Endodermal cell (in vitro differentiated cells): ENCODE measurements around the gene SRRM4. TPM values are rescaled to one million over a fixed set of nuclear protein-coding genes. Genes with fewer than 3 reads are reported as not detected.
A peak's percentile ranks its signal among the peaks of the same experiment; 100 is the strongest.

Experiments used
- DNase-seq: peaks from one replicate; pipeline ENCODE4 v3.0.0-alpha.2; 2017
- H3K27ac ChIP-seq: 2 replicates; pipeline ENCODE4 v1.5.1; 2013; ENCODE audit warnings: mild to moderate bottlenecking, low read depth, low read length, moderate library complexity
- H3K27me3 ChIP-seq: 2 replicates; pipeline ENCODE4 v1.6.1; 2013; ENCODE audit warnings: mild to moderate bottlenecking, low read length, moderate library complexity; ENCODE audit not compliant: insufficient read depth, control insufficient read depth, poor library complexity, severe bottlenecking
- H3K36me3 ChIP-seq: 2 replicates; pipeline ENCODE4 v1.7.0; 2013; ENCODE audit warnings: mild to moderate bottlenecking, low read length, moderate library complexity; ENCODE audit not compliant: control insufficient read depth, insufficient read depth
- H3K4me1 ChIP-seq: one replicate; pipeline ENCODE4 v1.7.0; 2013; ENCODE audit warnings: low read length; ENCODE audit not compliant: control insufficient read depth, insufficient read depth
- H3K4me3 ChIP-seq: 2 replicates; pipeline ENCODE4 v1.5.1; 2013; ENCODE audit warnings: mild to moderate bottlenecking, low read length, moderate library complexity
- H3K9ac ChIP-seq: 2 replicates; pipeline ENCODE4 v1.6.1; 2013; ENCODE audit warnings: mild to moderate bottlenecking, low read length, moderate library complexity; ENCODE audit not compliant: poor library complexity, severe bottlenecking; ENCODE audit errors: extremely low read depth
- H3K9me3 ChIP-seq: 2 replicates; pipeline ENCODE4 v1.6.1; 2013; ENCODE audit warnings: mild to moderate bottlenecking, low read length, moderate library complexity; ENCODE audit not compliant: control insufficient read depth
- H3K27ac Mint-ChIP-seq: 2 replicates; pipeline ENCODE4 v1.8.0; 2020; ENCODE audit warnings: mixed read lengths
- H3K27me3 Mint-ChIP-seq: 2 replicates; pipeline ENCODE4 v1.8.0; 2021; ENCODE audit warnings: mild to moderate bottlenecking, mixed read lengths; ENCODE audit not compliant: insufficient read depth
- H3K36me3 Mint-ChIP-seq: 2 replicates; pipeline ENCODE4 v1.8.0; 2020; ENCODE audit warnings: low read depth, mixed read lengths
- H3K4me1 Mint-ChIP-seq: 2 replicates; pipeline ENCODE4 v1.8.0; 2020; ENCODE audit warnings: mixed read lengths
- H3K4me3 Mint-ChIP-seq: 2 replicates; pipeline ENCODE4 v1.8.0; 2020; ENCODE audit warnings: mild to moderate bottlenecking, moderate library complexity, mixed read lengths
- H3K9me3 Mint-ChIP-seq: 2 replicates; pipeline ENCODE4 v1.8.0; 2020; ENCODE audit warnings: mild to moderate bottlenecking, mixed read lengths
- CTCF ChIP-seq: fragments of 200-600 bp; sonication (generic); conservative IDR thresholded peaks from 2 replicates; pipeline ENCODE4 v1.5.0; 2021; ENCODE audit warnings: antibody characterized with exemption, mild to moderate bottlenecking
- WGBS, 2 experiments: methylation state at CpG; one replicate each; pipeline versions ENCODE4 v1.1.5 to v1.1.7; 2013; ENCODE audit warnings: missing lambda C conversion rate in 2 of 2, mixed read lengths in 1 of 2; ENCODE audit not compliant: insufficient coverage in 1 of 2, insufficient read length in 1 of 2; 5-methylcytosine and 5-hydroxymethylcytosine counted together
- total RNA-seq, 2 donors: library from RNA; stranded (reverse); fragmentation: NEBNext Ultra II Directional in 1 of 2; extraction: Animal tissue kit (Norgen Biotek cat#: 25700) in 1 of 2; gene quantifications; 2 replicates in 1 of 2; 3 replicates in 1 of 2; pipeline ENCODE4 v1.2.1, GENCODE V29; 2021

SRRM4 gene
- total RNA-seq, 2 donors from 2014 or later: 0.44 to 0.71 TPM

GRCh38 chr12:119179335-119180021, 198.1 kb downstream of the SRRM4 start:
- no peak for TF ChIP-seq CTCF
- Mint-ChIP-seq H3K9me3 (no peaks in the 10 kb centered on the region), H3K27ac (peak overlapping the region; percentile 97), H3K4me3 (peak overlapping the region; percentile 55), H3K27me3 (peaks cover 32% of the 10 kb centered on the region), H3K36me3 (no peaks in the 10 kb centered on the region), H3K4me1 (peaks cover 39% of the 10 kb centered on the region)
- Histone ChIP-seq H3K36me3 (no peaks in the 10 kb centered on the region), H3K4me1 (peaks cover 25% of the 10 kb centered on the region), H3K9ac (peak overlapping the region; percentile 84), H3K27ac (peak overlapping the region; percentile 54), H3K27me3 (peaks cover 8% of the 10 kb centered on the region), H3K9me3 (no peaks in the 10 kb centered on the region), H3K4me3 (peak overlapping the region; percentile 73)
- 50 to 56% methylated on average over 6 to 18 of the region's 18 CpGs for WGBS, 2 experiments
- peak; percentile 94 for DNase-seq

GRCh38 chr12:119180380-119181040, 199.2 kb downstream of the SRRM4 start:
- no peak for TF ChIP-seq CTCF
- DNase-seq: peak; percentile 86
- peaks cover 36% of the 10 kb centered on the region for H3K4me1 Mint-ChIP-seq
- peaks cover 25% of the 10 kb centered on the region for H3K4me1 ChIP-seq
- H3K27me3 ChIP-seq: peaks cover 8% of the 10 kb centered on the region
- no peaks in the 10 kb centered on the region for H3K36me3 Mint-ChIP-seq
- H3K36me3 ChIP-seq: no peaks in the 10 kb centered on the region
- WGBS, 2 experiments: 36 to 40% methylated on average over 5 to 7 of the region's 7 CpGs
- peak overlapping the region; percentile 73 for H3K4me3 ChIP-seq
- H3K9ac ChIP-seq: peak overlapping the region; percentile 84
- peaks cover 25% of the 10 kb centered on the region for H3K27me3 Mint-ChIP-seq
- H3K9me3 ChIP-seq: no peaks in the 10 kb centered on the region
- peak overlapping the region; percentile 55 for H3K4me3 Mint-ChIP-seq
- H3K27ac ChIP-seq: peak overlapping the region; percentile 71
- no peaks in the 10 kb centered on the region for H3K9me3 Mint-ChIP-seq
- H3K27ac Mint-ChIP-seq: peak overlapping the region; percentile 97

- Mint-ChIP-seq H3K27ac (peak overlapping the region; percentile 97), H3K4me1 (peaks cover 39% of the 10 kb centered on the region), H3K36me3 (no peaks in the 10 kb centered on the region), H3K4me3 (peak overlapping the region; percentile 55), H3K9me3 (no peaks in the 10 kb centered on the region), H3K27me3 (peaks cover 18% of the 10 kb centered on the region)
- Histone ChIP-seq H3K36me3 (no peaks in the 10 kb centered on the region), H3K4me3 (peak overlapping the region; percentile 73), H3K4me1 (peaks cover 24% of the 10 kb centered on the region), H3K27me3 (peaks cover 8% of the 10 kb centered on the region), H3K9ac (peak overlapping the region; percentile 84), H3K27ac (no peak overlapping the region), H3K9me3 (no peaks in the 10 kb centered on the region)
- no peak for TF ChIP-seq CTCF
- WGBS, 2 experiments: 50 to 70% methylated on average over 2 of the region's 2 CpGs
- no peak for DNase-seq
Measured at GRCh38 chr12:119181202-119181601, 199.9 kb downstream of the SRRM4 start.
